ENCODE data around the gene SMYD3. TPM values are rescaled to one million over a fixed set of nuclear protein-coding genes. Genes with fewer than 3 reads are reported as not detected.

Gene SMYD3
- total and polyA plus RNA-seq, 12 donors: 13.5 to 78.2 (median 26.8) TPM

DNA sequence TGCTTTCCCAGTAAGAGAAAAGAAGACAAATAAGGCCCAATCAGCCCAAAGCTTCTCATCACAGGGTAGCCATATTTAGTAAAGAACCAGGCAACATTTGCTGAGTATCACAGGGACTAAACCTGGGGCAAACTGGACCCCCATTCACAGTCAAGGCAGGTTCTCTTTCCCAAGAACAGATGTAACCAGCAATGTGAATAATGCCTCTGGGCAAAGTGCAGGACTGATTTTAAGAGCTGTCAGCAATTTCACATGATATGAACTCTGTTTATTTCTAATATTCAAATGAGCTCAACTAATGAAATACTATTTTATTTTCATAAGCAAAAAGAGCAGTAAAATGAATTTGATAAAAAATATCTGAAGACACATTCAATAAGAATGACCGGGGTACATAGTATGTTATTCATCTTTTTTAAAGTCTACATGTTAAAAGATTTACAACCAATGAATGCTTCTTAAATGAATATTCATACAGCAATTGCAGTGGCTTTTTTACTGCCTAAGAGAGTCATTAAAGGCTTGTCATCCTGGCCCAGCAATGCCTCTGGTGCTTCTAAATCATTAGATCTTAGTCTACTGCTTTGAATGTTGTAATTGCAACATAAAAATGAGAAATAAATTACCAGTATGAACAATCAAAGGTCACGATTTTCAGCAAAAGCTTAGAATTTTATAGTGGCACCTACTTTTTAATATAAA lies 308.8 kb downstream of the SMYD3 start:
- Histone ChIP-seq H3K36me3 (replicated peaks in 1 of 2) (no peaks in the 10 kb centered on the region), H3K27me3 (no peaks in the 10 kb centered on the region), H3K4me3 (no peak overlapping the region), H3K4me1 (replicated peaks in 1 of 2) (peaks cover 0 to 5% of the 10 kb centered on the region in 2 donors), H3K27ac (no peak overlapping the region), H3K9me3 (replicated peaks in 1 of 3) (no peaks in the 10 kb centered on the region)
- 73 to 78% (median 74%) methylated on average over 2 of the region's 2 CpGs for WGBS, 4 donors
- intact Hi-C loops (cut with DNase I): no loop called here
- TF ChIP-seq, protein P1, sequence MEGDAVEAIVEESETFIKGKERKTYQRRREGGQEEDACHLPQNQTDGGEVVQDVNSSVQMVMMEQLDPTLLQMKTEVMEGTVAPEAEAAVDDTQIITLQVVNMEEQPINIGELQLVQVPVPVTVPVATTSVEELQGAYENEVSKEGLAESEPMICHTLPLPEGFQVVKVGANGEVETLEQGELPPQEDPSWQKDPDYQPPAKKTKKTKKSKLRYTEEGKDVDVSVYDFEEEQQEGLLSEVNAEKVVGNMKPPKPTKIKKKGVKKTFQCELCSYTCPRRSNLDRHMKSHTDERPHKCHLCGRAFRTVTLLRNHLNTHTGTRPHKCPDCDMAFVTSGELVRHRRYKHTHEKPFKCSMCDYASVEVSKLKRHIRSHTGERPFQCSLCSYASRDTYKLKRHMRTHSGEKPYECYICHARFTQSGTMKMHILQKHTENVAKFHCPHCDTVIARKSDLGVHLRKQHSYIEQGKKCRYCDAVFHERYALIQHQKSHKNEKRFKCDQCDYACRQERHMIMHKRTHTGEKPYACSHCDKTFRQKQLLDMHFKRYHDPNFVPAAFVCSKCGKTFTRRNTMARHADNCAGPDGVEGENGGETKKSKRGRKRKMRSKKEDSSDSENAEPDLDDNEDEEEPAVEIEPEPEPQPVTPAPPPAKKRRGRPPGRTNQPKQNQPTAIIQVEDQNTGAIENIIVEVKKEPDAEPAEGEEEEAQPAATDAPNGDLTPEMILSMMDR (IDR thresholded peaks at IDR 0.05): no peak
- no peak for TF ChIP-seq POLR2A (IDR thresholded peaks at IDR 0.05)
- no peak for DNase-seq

DNA sequence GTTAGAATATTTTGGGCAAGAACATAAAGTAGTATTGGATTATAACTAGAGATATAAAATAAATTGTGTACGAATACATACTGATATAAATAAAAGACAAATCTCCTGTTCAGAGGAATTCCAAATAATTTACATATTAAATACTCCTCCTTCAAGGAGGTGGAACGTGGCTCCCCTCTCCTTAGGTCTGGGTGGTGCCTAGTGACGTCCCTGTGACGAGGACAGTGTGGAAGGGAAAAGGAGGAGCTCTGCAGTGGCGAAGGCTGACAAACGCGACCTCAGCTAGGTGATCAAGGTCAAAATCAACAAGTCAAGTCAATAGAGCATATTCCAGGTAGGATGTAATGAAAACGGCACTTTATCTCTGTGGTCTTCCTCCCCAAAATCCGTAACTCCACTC lies 310.0 kb downstream of the SMYD3 start:
- no peak for TF ChIP-seq POLR2A (IDR thresholded peaks at IDR 0.05)
- Histone ChIP-seq H3K4me3 (no peak overlapping the region), H3K27ac (no peak overlapping the region), H3K36me3 (replicated peaks in 1 of 2) (no peaks in the 10 kb centered on the region), H3K4me1 (replicated peaks in 1 of 2) (peaks cover 0 to 5% of the 10 kb centered on the region in 2 donors), H3K9me3 (replicated peaks in 1 of 3) (no peaks in the 10 kb centered on the region), H3K27me3 (no peaks in the 10 kb centered on the region)
- no peak for DNase-seq
- 85 to 92% (median 86%) methylated on average over 9 of the region's 9 CpGs for WGBS, 4 donors
- intact Hi-C loops (cut with DNase I): no loop called here

DNA sequence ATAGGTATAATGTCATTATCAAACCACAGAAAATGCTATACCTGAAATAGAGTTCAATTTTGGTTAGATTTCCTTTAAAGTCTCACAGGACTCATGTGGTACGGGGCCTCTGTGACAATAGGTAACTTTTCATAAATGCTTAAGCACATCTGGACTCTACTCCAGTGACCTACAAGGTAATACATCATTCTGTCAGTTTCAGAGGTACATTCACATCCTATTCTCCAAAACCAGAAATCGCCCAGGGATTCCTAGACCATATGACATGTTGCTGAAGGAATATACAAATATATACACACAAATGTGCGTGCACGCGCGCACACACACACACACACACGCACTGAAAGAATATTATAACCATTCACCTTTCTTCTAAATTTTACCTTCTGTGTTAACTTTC lies 311.8 kb downstream of the SMYD3 start:
- Histone ChIP-seq H3K9me3 (replicated peaks in 1 of 3) (no peaks in the 10 kb centered on the region), H3K36me3 (replicated peaks in 1 of 2) (no peaks in the 10 kb centered on the region), H3K4me3 (no peak overlapping the region), H3K4me1 (replicated peaks in 1 of 2) (peaks cover 0 to 5% of the 10 kb centered on the region in 2 donors), H3K27ac (no peak overlapping the region), H3K27me3 (no peaks in the 10 kb centered on the region)
- no peak for DNase-seq
- TF ChIP-seq, protein P1 (IDR thresholded peaks at IDR 0.05): no peak
- no peak for TF ChIP-seq POLR2A (IDR thresholded peaks at IDR 0.05)
- intact Hi-C loops (cut with DNase I): no loop called here
- 83 to 97% (median 95%) methylated on average over 7 of the region's 7 CpGs for WGBS, 4 donors

DNA sequence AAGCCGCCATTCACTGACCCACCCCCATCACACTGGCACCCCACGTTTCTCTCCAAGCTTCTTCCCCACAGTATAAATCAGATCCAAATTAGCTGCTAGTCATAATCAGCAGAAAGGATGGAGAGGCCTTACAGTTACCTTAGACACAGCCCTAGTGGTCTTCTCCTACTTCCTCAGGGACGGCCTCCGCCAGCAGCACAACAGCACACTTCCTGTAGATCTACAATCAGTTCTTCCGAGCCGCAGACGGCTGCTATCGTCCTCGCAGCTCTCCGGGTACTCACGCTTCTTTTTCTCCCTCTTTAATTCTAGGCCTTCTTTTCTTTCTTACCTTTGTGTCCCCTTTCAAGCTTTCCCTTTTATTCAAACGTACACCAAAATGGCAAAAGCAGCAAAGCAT lies 313.5 kb downstream of the SMYD3 start:
- intact Hi-C loops (cut with DNase I): no loop called here
- Histone ChIP-seq H3K27me3 (no peaks in the 10 kb centered on the region), H3K4me1 (replicated peaks in 1 of 2) (peaks cover 0 to under 1% of the 10 kb centered on the region in 2 donors), H3K36me3 (replicated peaks in 1 of 2) (no peaks in the 10 kb centered on the region), H3K4me3 (no peak overlapping the region), H3K27ac (no peak overlapping the region), H3K9me3 (replicated peaks in 1 of 3) (no peaks in the 10 kb centered on the region)
- 95 to 98% (median 96%) methylated on average over 12 of the region's 12 CpGs for WGBS, 4 donors
- TF ChIP-seq, protein P1 (IDR thresholded peaks at IDR 0.05): no peak
- no peak for TF ChIP-seq POLR2A (IDR thresholded peaks at IDR 0.05)
- DNase-seq: no peak

DNA sequence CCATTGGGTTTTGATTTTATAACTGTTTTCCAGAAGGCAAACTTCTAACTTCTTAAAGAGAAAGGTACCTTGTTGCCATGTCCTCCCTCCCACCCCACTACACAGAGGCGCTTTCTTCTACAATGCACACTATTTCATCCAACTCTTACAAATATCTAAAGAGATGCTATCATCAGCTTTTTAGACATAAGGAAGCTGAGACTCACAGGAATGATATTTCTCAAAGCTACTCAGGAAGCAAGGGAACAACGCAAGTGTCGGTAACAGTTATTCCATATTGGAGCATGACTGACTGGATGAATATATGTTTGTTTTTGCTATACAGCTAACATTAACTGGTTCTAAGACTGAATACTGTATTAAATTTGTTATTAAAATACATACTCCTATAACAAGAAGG lies 318.0 kb downstream of the SMYD3 start:
- H3K27ac ChIP-seq: no peak overlapping the region
- no peak for TF ChIP-seq POLR2A (IDR thresholded peaks at IDR 0.05)
- TF ChIP-seq, protein P1 (IDR thresholded peaks at IDR 0.05): no peak
- WGBS, 4 donors: 93 to 98% (median 97%) methylated on average over 3 of the region's 3 CpGs
- H3K9me3 ChIP-seq (replicated peaks in 1 of 3): no peaks in the 10 kb centered on the region
- no peaks in the 10 kb centered on the region for H3K27me3 ChIP-seq
- no peaks in the 10 kb centered on the region for H3K36me3 ChIP-seq (replicated peaks in 1 of 2)
- H3K4me1 ChIP-seq (replicated peaks in 1 of 2): no peaks in the 10 kb centered on the region
- no peak for DNase-seq
- intact Hi-C loops (cut with DNase I): no loop called here
- no peak overlapping the region for H3K4me3 ChIP-seq

All from adrenal gland (tissue), 12 donors.